Body of pancreas (tissue), 4 donors: ENCODE measurements around the gene NUDT14.

Experiments used
- CTCF ChIP-seq, 7 experiments: fragments of 450-650 bp in 4 of 7; fragments of 200-600 bp in 3 of 7; sonication (generic) in 3 of 7; IDR thresholded peaks; one replicate each; pipeline ENCODE4 v1.5.1; 2016 to 2019; ENCODE audit warnings: antibody characterized with exemption in 7 of 7
- POLR2A ChIP-seq, 3 donors: fragments of 450-650 bp; IDR thresholded peaks; one replicate each; pipeline ENCODE4 v1.6.1; 2016; ENCODE audit warnings: antibody characterized with exemption in 3 of 3, mild to moderate bottlenecking in 2 of 3

GRCh38 chr14:105140581-105140980 lies 40.5 kb downstream of the NUDT14 start:
- TF ChIP-seq POLR2A (IDR thresholded peaks at IDR 0.05) (no peak), CTCF (IDR thresholded peaks at IDR 0.05) (no peak)
